ENCODE data around the gene ABI3. TPM values are rescaled to one million over a fixed set of nuclear protein-coding genes. Genes with fewer than 3 reads are reported as not detected.
"Not testable (repeated sequence)": the region's sequence is repeated elsewhere in the genome, so short reads cannot be mapped to it uniquely, and the experiment has no call there.

Gene ABI3
- total RNA-seq, 1 experiment from 2014 or later = not detected

DNA sequence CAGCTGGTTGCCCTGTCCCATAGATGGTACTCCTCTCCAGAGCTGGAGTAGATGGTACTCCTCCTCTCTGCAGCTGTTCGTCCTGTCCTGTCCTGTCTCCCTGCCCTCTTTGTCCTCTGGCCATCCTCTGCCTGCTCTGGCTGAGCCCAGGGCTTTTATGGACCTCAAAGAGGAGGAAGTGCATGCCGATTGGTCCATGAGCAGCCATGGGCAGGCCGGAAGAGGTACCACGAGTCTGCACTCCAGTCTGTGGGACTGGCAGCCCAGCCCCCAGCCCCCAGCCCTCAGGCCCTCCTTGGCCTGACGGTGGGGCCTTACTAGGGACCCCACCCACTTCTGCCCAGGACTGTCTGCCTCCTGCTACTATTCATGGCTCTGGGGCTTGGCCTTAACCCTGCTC lies 27.2 kb upstream of the ABI3 start:
- DNase-seq = no peak
- TF ChIP-seq, protein P1, sequence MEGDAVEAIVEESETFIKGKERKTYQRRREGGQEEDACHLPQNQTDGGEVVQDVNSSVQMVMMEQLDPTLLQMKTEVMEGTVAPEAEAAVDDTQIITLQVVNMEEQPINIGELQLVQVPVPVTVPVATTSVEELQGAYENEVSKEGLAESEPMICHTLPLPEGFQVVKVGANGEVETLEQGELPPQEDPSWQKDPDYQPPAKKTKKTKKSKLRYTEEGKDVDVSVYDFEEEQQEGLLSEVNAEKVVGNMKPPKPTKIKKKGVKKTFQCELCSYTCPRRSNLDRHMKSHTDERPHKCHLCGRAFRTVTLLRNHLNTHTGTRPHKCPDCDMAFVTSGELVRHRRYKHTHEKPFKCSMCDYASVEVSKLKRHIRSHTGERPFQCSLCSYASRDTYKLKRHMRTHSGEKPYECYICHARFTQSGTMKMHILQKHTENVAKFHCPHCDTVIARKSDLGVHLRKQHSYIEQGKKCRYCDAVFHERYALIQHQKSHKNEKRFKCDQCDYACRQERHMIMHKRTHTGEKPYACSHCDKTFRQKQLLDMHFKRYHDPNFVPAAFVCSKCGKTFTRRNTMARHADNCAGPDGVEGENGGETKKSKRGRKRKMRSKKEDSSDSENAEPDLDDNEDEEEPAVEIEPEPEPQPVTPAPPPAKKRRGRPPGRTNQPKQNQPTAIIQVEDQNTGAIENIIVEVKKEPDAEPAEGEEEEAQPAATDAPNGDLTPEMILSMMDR (IDR thresholded peaks at IDR 0.05; ENCODE audit: unreplicated experiment) = no peak
- CTCF ChIA-PET = no interaction called here
- no peak overlapping the region for H3K4me3 Mint-ChIP-seq (ENCODE audit: low read depth, unreplicated experiment)
- H3K36me3 Mint-ChIP-seq (ENCODE audit: insufficient read depth, unreplicated experiment) = no peaks in the 10 kb centered on the region
- peaks cover 7% of the 10 kb centered on the region for H3K9me3 Mint-ChIP-seq (ENCODE audit: low read depth, unreplicated experiment)
- no peak overlapping the region for H3K27ac Mint-ChIP-seq (ENCODE audit: unreplicated experiment)
- BruUV-seq (replicated peaks) = no TSS peak
- no peaks in the 10 kb centered on the region for H3K4me1 Mint-ChIP-seq (ENCODE audit: low read depth, unreplicated experiment)
- intact Hi-C loops (cut with micrococcal nuclease; ENCODE audit: unreplicated experiment) = no loop called here
- peaks cover 9% of the 10 kb centered on the region for H3K27me3 Mint-ChIP-seq (ENCODE audit: unreplicated experiment)

DNA sequence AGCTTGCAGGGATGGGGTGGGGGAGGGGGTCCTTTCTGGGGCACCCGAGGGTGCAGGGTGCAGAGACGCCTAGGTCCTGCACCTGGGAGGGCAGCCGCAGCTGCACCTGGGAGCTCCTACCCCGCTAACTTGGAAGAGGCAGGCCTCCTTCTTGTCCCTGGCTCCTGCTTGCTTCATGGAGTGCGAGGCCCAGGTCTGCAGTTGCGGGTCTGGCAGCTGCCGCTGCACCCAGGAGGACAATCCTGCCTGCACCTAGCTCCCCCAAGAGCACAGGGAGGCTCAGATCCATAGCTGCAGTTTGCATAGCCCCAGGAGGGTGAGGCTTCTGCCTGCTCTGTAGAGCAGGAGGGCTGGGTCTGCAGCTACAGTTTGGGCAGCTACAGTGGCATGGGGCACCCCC lies 26.7 kb upstream of the ABI3 start:
- BruUV-seq (replicated peaks) = no TSS peak
- Mint-ChIP-seq H3K27me3 (ENCODE audit: unreplicated experiment) (peaks cover 9% of the 10 kb centered on the region), H3K4me3 (ENCODE audit: low read depth, unreplicated experiment) (no peak overlapping the region), H3K4me1 (ENCODE audit: low read depth, unreplicated experiment) (no peaks in the 10 kb centered on the region), H3K27ac (ENCODE audit: unreplicated experiment) (no peak overlapping the region), H3K36me3 (ENCODE audit: insufficient read depth, unreplicated experiment) (no peaks in the 10 kb centered on the region), H3K9me3 (ENCODE audit: low read depth, unreplicated experiment) (peaks cover 7% of the 10 kb centered on the region)
- TF ChIP-seq, protein P1 (IDR thresholded peaks at IDR 0.05; ENCODE audit: unreplicated experiment) = no peak
- no peak for DNase-seq
- intact Hi-C loops (cut with micrococcal nuclease; ENCODE audit: unreplicated experiment) = no loop called here
- CTCF ChIA-PET = no interaction called here

DNA sequence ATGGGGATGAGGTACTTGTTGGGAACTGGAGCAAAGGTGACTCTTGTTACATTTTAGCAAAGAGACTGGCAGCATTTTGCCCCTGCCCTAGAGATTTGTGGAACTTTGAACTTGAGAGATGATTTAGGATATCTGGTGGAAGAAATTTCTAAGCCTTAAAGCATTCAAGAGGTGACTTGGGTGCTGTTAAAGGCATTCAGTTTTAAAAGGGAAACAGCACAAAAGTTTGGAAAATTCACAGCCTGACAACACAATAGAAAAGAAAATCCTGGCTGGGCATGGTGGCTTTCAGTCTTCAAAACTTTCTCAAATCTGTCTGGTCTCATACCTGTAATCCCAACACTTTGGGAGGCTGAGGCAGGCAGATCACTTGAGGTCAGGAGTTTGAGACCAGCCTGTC lies 26.0 kb upstream of the ABI3 start:
- H3K36me3 Mint-ChIP-seq (ENCODE audit: insufficient read depth, unreplicated experiment); H3K27ac Mint-ChIP-seq (ENCODE audit: unreplicated experiment); CTCF ChIA-PET; BruUV-seq (replicated peaks); H3K4me3 Mint-ChIP-seq (ENCODE audit: low read depth, unreplicated experiment); DNase-seq; H3K9me3 Mint-ChIP-seq (ENCODE audit: low read depth, unreplicated experiment); H3K4me1 Mint-ChIP-seq (ENCODE audit: low read depth, unreplicated experiment); H3K27me3 Mint-ChIP-seq (ENCODE audit: unreplicated experiment); intact Hi-C loops (cut with micrococcal nuclease; ENCODE audit: unreplicated experiment): not testable (repeated sequence)

DNA sequence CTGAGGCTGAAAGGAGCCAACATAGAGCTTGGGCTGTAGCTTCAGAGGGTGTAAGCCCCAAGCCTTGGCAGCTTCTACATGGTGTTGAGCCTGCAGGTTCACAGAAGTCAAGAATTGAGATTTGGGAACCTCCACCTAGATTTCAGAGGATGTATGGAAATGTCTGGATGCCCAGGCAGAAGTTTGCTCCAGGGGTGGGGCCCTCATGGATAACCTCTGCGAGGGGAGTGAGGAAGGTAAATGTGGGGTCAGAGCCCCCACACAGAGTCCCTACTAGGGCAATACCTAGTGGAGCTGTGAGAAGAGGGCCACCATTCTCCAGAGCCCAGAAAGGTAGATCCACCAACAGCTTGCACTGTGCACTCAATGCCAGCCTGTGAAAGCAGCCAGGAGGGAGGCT lies 25.1 kb upstream of the ABI3 start:
- intact Hi-C loops (cut with micrococcal nuclease; ENCODE audit: unreplicated experiment); DNase-seq; H3K4me3 Mint-ChIP-seq (ENCODE audit: low read depth, unreplicated experiment); H3K27ac Mint-ChIP-seq (ENCODE audit: unreplicated experiment); H3K36me3 Mint-ChIP-seq (ENCODE audit: insufficient read depth, unreplicated experiment); H3K27me3 Mint-ChIP-seq (ENCODE audit: unreplicated experiment); BruUV-seq (replicated peaks); H3K9me3 Mint-ChIP-seq (ENCODE audit: low read depth, unreplicated experiment); H3K4me1 Mint-ChIP-seq (ENCODE audit: low read depth, unreplicated experiment); CTCF ChIA-PET: not testable (repeated sequence)

DNA sequence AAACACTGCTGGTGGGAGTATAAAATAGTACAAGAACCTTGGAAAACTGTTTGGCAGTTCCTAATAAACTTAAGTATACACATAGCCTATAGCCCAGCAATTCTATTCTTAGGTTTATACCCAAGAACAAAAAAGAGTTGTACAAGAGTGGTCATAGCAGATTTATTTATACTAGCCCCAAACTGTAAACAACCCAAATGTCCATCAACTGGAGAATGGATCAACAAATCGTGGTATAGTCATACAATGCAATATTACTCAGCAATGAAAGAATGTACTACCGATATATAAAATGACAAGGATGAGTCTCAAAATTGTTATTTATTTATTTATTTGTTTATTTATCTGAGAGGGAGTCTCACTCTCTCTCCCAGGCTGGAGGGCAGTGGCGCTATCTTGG lies 23.2 kb upstream of the ABI3 start:
- CTCF ChIA-PET = interaction anchor here (0.6 kb wide), 1 partner anchor 73 kb away, joined by 3 read pairs; no protein-coding TSS in a partner anchor
- DNase-seq = no peak
- Mint-ChIP-seq H3K27me3 (ENCODE audit: unreplicated experiment) (peaks cover 8% of the 10 kb centered on the region), H3K27ac (ENCODE audit: unreplicated experiment) (no peak overlapping the region), H3K4me1 (ENCODE audit: low read depth, unreplicated experiment) (no peaks in the 10 kb centered on the region), H3K4me3 (ENCODE audit: low read depth, unreplicated experiment) (no peak overlapping the region), H3K9me3 (ENCODE audit: low read depth, unreplicated experiment) (peaks cover 7% of the 10 kb centered on the region), H3K36me3 (ENCODE audit: insufficient read depth, unreplicated experiment) (peaks cover 10% of the 10 kb centered on the region)
- BruUV-seq (replicated peaks) = no TSS peak
- intact Hi-C loops (cut with micrococcal nuclease; ENCODE audit: unreplicated experiment) = no loop called here
- TF ChIP-seq, protein P1 (IDR thresholded peaks at IDR 0.05; ENCODE audit: unreplicated experiment) = no peak
